ENCODE measurements around the gene TJP1.
"Not testable (repeated sequence)": the region's sequence is repeated elsewhere in the genome, so short reads cannot be mapped to it uniquely, and the experiment has no call there.

Gene TJP1

GRCh38 chr15:29696950-29697738, 125.1 kb downstream of the TJP1 start:
- no peak for DNase-seq

DNA sequence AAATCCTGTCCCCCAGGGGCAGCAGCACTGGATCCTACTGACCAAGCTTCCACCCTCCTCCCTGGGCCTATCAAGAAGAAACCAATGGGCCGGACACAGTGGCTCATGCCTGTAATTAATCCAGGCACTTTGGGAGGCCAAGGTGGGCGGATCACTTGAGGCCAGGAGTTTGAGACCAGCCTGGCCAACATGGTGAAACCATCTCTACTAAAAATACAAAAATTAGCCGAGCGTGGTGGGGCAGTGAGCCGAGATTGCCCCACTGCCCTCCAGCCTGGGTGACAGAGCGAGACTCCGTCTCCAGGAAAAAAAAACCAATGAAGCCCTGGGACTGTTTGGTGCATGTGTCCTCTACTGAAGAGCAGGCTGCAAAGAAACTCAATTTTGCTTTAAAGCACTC, 125.8 kb downstream of the TJP1 start:
- DNase-seq: not testable (repeated sequence)

- no peak for DNase-seq
These were observed 126.6 kb downstream of the TJP1 start for GRCh38 chr15:29695489-29696167.

- no peak for DNase-seq
These were observed 129.0 kb downstream of the TJP1 start for GRCh38 chr15:29693225-29693624.

DNA sequence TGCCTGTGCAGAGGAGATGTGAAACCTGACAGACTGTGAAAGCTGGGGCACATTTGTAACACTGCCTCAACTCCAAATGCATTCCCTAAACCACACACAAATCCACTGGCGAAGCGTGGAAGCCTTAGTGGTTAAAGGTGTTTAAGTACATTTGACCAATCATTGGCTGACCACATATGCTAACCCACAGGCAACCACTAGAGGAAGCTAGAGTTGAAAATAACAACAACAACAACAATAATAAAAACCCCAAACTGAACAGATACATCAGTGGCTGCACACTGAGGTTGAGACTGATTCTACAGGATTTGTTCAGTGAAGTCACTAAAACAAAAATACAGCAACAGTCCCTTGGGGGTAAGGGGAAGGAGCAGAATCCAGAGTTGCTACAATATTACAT, 129.7 kb downstream of the TJP1 start:
- no peak for DNase-seq

- DNase-seq: no peak
These were observed 131.3 kb downstream of the TJP1 start for GRCh38 chr15:29690765-29691475.

GRCh38 chr15:29689287-29689986, 132.8 kb downstream of the TJP1 start:
- DNase-seq: no peak

- no peak for DNase-seq
These were observed 133.6 kb downstream of the TJP1 start for GRCh38 chr15:29688506-29689286.

GRCh38 chr15:29687939-29688505, 134.2 kb downstream of the TJP1 start:
- no peak for DNase-seq

DNA sequence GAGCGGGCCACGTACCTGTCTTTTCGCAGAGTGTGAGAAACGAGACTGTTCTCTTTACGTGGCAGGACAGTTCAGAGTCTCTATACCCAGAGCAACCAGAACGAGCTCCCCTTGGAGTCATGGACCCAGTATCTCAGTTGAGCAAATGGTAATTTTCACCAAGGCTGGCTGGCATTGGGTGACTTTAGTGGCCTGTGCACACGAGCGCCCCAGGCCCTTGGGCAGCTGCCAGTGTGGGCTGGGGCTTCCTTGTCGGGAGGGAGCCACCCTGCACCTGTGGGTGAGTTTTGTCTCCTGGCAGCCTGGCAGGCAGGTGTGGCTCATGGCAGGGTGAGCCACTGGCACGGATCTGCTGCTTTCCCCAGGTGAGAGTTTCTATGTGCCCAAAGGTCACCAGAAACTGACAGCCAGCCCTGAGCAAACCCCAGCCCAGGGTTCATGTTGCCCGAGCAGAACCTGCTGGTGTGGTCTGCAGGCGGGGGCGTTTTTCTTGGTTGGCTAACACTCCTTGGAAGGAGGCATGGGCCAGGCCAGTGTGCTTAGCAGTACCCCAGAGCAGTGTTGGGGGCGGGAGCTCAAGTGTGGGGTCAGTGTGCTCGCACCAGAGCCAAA, 135.0 kb downstream of the TJP1 start:
- no peak for DNase-seq

DNA sequence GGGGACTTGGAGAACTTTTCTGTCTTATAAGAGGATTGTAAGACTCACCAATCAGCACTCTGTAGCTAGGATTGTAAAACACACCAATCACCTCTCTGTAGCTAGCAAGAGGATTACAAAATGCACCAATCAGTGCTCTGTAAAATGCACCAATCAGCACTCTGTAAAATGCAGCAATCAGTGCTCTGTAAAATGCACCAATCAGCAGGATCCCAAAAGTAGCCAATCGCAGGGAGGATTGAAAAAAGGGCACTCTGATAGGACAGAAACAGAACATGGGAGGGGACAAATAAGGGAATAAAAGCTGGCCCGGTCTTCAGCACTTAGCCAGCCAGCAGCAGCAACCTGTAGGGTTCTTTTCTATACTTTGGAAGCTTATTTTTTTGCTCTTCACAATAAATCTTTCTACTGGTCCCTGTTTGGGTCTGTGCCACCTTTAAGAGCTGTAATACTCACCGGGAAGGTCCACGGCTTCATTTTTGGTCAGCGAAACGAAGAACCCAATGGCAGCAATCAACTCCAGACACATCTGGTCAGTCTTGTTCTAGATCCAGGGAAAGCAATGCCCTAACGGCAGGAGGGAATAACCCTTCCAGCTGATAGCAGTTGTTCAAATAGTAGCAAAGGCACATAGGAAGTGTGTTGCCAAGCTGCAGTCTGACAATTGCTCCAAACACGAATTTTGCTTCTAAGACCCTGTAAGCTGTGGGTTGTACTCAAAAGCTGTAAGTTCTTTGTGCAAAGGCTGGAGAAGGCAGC, 135.6 kb downstream of the TJP1 start:
- DNase-seq: no peak

DNA sequence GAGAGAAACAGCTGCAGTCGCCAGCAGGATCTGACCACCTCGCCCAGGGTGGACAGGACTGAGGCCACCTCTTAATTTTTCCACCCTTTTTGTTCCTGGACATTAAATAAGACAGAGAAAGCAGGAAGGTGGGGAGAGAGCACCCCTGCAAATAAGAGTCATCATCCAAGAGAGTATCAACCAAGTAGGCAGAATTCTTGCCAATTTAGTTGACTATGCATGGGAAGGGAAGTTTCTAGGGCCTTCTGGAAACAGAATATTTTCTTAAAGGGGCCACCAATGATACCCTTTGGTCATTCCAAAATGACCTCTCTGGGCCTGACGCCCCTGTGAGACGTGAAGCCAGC, 136.2 kb downstream of the TJP1 start:
- no peak for DNase-seq

DNA sequence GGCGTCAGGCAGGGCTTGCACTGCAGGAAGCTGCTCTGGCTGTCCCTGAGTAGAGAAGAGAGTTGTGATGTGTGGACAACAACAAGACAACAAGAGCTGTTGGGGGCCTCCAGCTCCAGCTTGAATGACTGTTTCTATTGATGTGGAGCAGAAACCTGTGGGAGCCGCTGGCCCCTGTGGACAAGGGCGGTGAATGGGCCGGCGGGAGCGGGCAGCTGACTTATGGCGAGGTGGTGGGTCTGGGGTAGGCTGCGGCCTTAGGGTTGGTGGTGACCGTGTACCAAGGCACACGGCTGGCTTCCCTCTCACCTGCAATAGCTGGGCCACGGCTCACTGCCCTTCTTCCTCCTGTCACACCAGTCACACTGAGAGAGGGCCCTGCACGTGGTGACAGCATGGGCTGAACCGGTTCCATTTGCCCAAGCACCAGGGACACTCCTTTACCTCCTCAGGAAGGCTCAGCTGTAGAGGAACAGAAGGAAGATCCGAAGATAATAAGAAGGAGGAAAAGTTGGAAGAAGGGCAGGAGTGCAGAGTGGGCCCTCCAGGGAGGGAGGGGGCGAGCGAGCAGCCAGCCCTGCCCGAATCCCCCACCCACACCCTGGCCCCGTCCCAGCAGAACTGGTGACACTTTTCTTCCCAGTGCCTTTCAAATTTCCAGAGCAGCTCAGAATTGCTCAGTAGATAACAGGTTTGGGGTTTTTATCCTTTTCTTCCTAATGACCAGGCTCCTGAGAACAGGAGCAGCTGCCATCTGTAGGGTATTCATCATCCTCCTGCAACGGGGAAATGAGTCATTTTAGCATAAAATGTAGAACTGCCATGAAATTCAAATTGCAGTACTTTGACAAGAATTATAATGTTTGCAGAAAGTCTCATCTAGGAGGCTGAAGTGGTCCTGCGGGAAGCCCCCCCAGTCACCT, 136.9 kb downstream of the TJP1 start:
- no peak for DNase-seq

DNA sequence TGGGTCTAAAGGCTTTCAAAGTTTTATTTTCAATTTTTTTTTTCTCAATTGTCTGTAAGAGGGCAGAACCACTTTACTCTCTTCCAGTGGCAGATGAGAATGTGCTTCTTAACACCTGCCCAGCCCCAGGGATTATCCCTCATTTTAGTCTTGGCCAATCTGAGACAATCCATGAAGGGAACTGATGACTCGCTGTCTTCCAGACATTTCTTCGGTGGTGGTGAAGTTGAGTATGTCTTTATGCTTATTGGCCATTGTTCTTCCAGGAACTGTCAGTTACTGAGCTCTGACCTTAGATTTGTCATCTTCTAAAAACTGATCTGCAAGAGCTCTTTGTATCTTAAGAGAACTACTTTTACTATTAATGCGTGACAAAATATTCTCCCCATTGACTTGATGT, 139.5 kb downstream of the TJP1 start:
- DNase-seq: no peak

DNA sequence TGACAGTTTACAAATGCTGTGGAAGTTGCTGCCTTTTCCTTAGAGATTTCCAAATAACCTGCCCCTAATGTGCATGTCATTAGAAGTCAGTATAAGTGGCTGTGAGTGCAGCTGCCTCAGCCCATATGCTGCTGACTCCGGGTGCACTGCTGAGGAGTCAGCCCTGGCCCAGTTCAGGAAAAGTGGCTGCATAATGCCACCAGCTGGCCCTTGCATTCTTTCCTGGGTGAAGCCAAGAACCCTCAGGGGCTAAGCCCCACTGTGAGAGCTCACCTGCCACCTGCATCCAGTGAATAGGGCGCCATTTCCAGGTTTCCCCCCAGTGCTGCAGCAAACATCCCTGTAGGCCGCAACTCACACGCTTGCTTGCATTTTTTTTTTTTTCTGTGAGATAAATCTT, 139.9 kb downstream of the TJP1 start:
- DNase-seq: no peak

DNA sequence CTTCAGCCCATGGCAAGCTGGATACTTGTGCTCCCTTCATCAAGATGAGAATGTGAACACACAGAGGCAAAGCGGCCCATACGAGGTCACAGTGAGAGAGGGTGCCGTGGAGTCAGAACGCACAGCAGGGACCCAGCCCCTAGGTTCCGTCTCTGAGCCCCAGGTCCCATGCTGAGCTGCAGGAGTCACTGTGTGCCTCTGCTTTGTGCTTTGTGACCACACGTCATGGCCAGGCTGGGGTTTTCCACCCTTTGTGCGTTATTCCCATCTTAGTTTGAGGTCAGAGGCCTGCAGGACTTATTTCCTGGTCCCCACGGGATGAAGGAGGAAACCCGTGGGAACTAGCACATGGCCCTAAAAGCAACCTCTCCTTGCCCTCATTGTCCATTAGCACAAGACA, 140.3 kb downstream of the TJP1 start:
- DNase-seq: no peak

DNA sequence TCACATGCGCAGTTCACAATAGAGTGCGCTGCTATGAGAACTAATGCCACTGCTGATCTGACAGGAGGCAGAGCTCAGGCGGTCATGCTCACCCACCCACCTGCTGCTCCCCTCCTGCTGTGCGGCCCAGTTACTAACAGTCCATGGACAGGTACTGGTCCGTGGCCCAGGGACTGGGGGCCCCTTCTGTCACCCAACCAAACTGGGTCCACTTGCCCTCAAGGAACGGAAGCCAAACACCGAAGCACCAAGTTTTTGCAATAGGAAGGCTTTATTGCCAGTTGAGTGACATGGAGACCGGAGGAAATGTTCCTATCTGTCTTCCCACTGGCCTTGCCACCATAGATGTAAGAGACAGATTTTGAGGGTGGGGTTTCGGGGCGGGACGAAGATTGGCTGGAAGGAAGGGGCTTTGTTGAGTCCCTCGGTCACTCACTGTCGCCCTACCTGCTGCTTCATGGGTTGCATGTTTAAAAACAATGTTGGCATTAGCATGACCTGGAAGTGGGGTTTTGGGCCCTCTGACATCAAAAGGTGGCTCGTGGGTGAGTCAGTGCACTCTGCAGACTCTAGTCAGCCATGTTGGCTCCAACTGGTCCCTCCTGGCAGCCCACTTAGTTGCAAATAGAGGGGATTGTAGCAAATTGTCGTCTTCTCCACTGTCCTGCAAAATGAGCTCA, 141.0 kb downstream of the TJP1 start:
- DNase-seq: no peak

- DNase-seq: no peak
These were observed 141.7 kb downstream of the TJP1 start for GRCh38 chr15:29680465-29681165.
